ENCODE results near the gene TAGLN2.
A peak's percentile ranks its signal among the peaks of the same experiment; 100 is the strongest.

The TAGLN2 gene

GRCh38 chr1:159935305-159935704 is 10.0 kb upstream of the TAGLN2 start:
- DNase-seq, result no peak

GRCh38 chr1:159934136-159935039 is 9.1 kb upstream of the TAGLN2 start:
- DNase-seq, result no peak

- DNase-seq, result no peak
These were observed 8.0 kb upstream of the TAGLN2 start for GRCh38 chr1:159933347-159933746.

- DNase-seq, result no peak
These were observed 7.3 kb upstream of the TAGLN2 start for GRCh38 chr1:159932296-159933285.

- DNase-seq, result no peak
These were observed 6.5 kb upstream of the TAGLN2 start for GRCh38 chr1:159931795-159932173.

GRCh38 chr1:159931101-159931794 is 5.9 kb upstream of the TAGLN2 start:
- no peak for DNase-seq

GRCh38 chr1:159930634-159931033 is 5.3 kb upstream of the TAGLN2 start:
- DNase-seq, result no peak

GRCh38 chr1:159930216-159930615 is 4.9 kb upstream of the TAGLN2 start:
- no peak for DNase-seq

GRCh38 chr1:159929155-159930051 is 4.1 kb upstream of the TAGLN2 start:
- no peak for DNase-seq

GRCh38 chr1:159928491-159929050 is 3.3 kb upstream of the TAGLN2 start:
- DNase-seq, result no peak

GRCh38 chr1:159927849-159928431 is 2.6 kb upstream of the TAGLN2 start:
- DNase-seq, result no peak

- no peak for DNase-seq
These were observed 2.0 kb upstream of the TAGLN2 start for GRCh38 chr1:159927211-159927848.

- DNase-seq, result no peak
These were observed 392 bp upstream of the TAGLN2 start for GRCh38 chr1:159925719-159926078.

GRCh38 chr1:159924025-159924790 is 1.1 kb downstream of the TAGLN2 start:
- DNase-seq, result peak; percentile 88

- DNase-seq, result peak; percentile 67
These were observed 1.9 kb downstream of the TAGLN2 start for GRCh38 chr1:159923203-159924024.

- peak; percentile 9 for DNase-seq
These were observed 2.6 kb downstream of the TAGLN2 start for GRCh38 chr1:159922511-159923202.

GRCh38 chr1:159921700-159922504 is 3.4 kb downstream of the TAGLN2 start:
- peak; percentile 33 for DNase-seq

All from fibroblast of skin of abdomen (primary cell).